Progenitor cell of endocrine pancreas (in vitro differentiated cells): ENCODE measurements around the gene UGCG. TPM values are rescaled to one million over a fixed set of nuclear protein-coding genes. Genes with fewer than 3 reads are reported as not detected.
A peak's percentile ranks its signal among the peaks of the same experiment; 100 is the strongest.

ENCODE experiments used
- DNase-seq: peaks from one replicate; pipeline ENCODE4 v3.0.0; 2021; ENCODE audit warnings: low spot score; ENCODE audit not compliant: unreplicated experiment
- H3K27ac Mint-ChIP-seq: 2 replicates; pipeline ENCODE4 v1.8.0; 2021; ENCODE audit warnings: mild to moderate bottlenecking, moderate library complexity, mixed read lengths
- H3K27me3 Mint-ChIP-seq: 2 replicates; pipeline ENCODE4 v1.8.0; 2021; ENCODE audit warnings: mixed read lengths
- H3K36me3 Mint-ChIP-seq: 2 replicates; pipeline ENCODE4 v1.8.0; 2022; ENCODE audit warnings: mixed read lengths; ENCODE audit not compliant: insufficient read depth
- H3K4me1 Mint-ChIP-seq: 2 replicates; pipeline ENCODE4 v1.8.0; 2021; ENCODE audit warnings: low read depth, mixed read lengths
- H3K4me3 Mint-ChIP-seq: 2 replicates; pipeline ENCODE4 v1.8.0; 2021; ENCODE audit warnings: low read depth, mild to moderate bottlenecking, moderate library complexity, mixed read lengths
- H3K9me3 Mint-ChIP-seq: 2 replicates; pipeline ENCODE4 v1.8.0; 2021; ENCODE audit warnings: low read depth, mixed read lengths
- CTCF ChIP-seq: fragments of 200-600 bp; sonication (generic); IDR thresholded peaks from one replicate; pipeline ENCODE4 v1.5.0; 2021; ENCODE audit warnings: antibody characterized with exemption, mild to moderate bottlenecking; ENCODE audit not compliant: unreplicated experiment
- long read RNA-seq: library from polyadenylated mRNA; unstranded; transcript quantifications from one replicate; pipeline ENCODE4 v2.0.0, GENCODE V29; 2020
- total RNA-seq: library from RNA; stranded (reverse); gene quantifications from 2 replicates; pipeline ENCODE4 v1.2.1, GENCODE V29; 2021

Gene UGCG
- 26.8 and 27.7 TPM in 2 replicates for total RNA-seq
- long read RNA-seq, full-length matches to known transcripts = 23 of 29 reads
- long read RNA-seq, partial matches to known transcripts = 4 of 29 reads
- long read RNA-seq, other reads (novel, unspliced or antisense) = 2 of 29 reads

- H3K27me3 Mint-ChIP-seq = no peaks in the 10 kb centered on the region
- H3K27ac Mint-ChIP-seq = peak within 1 kb of the TSS; percentile 95
- H3K36me3 Mint-ChIP-seq = no peaks in the 10 kb centered on the region
- H3K4me3 Mint-ChIP-seq = peak within 1 kb of the TSS; percentile 85
- no peaks in the 10 kb centered on the region for H3K9me3 Mint-ChIP-seq
- TF ChIP-seq CTCF = no peak
- DNase-seq = peak; percentile 83
- peaks cover 8% of the 10 kb centered on the region for H3K4me1 Mint-ChIP-seq
These were observed at the start of gene UGCG for GRCh38 chr9:111895996-111896941. TSS of gene UGCG (plus strand) at chr9:111896814. CDS start at chr9:111897216, 402 bp downstream.

GRCh38 chr9:111851553-111851952, 45.1 kb upstream of the UGCG start:
- no peak overlapping the region for H3K4me3 Mint-ChIP-seq
- no peaks in the 10 kb centered on the region for H3K27me3 Mint-ChIP-seq
- no peaks in the 10 kb centered on the region for H3K9me3 Mint-ChIP-seq

GRCh38 chr9:111852291-111852690, 44.3 kb upstream of the UGCG start:
- peaks cover 6% of the 10 kb centered on the region for H3K4me1 Mint-ChIP-seq
- H3K27ac Mint-ChIP-seq = no peak overlapping the region
- no peaks in the 10 kb centered on the region for H3K27me3 Mint-ChIP-seq

More at GRCh38 chr9:111851553-111851952, 45.1 kb upstream of the UGCG start:
- H3K36me3 Mint-ChIP-seq = no peaks in the 10 kb centered on the region
- TF ChIP-seq CTCF = no peak
- peaks cover 6% of the 10 kb centered on the region for H3K4me1 Mint-ChIP-seq
- no peak overlapping the region for H3K27ac Mint-ChIP-seq
- no peak for DNase-seq

GRCh38 chr9:111853450-111853827, 43.2 kb upstream of the UGCG start:
- H3K4me1 Mint-ChIP-seq = peaks cover 6% of the 10 kb centered on the region
- TF ChIP-seq CTCF = no peak
- peaks cover 3% of the 10 kb centered on the region for H3K9me3 Mint-ChIP-seq
- H3K27ac Mint-ChIP-seq = no peak overlapping the region
- DNase-seq = no peak
- no peaks in the 10 kb centered on the region for H3K36me3 Mint-ChIP-seq
- H3K4me3 Mint-ChIP-seq = no peak overlapping the region
- no peaks in the 10 kb centered on the region for H3K27me3 Mint-ChIP-seq

More at GRCh38 chr9:111852291-111852690, 44.3 kb upstream of the UGCG start:
- TF ChIP-seq CTCF = no peak
- Mint-ChIP-seq H3K9me3 (peaks cover 3% of the 10 kb centered on the region), H3K4me3 (no peak overlapping the region), H3K36me3 (no peaks in the 10 kb centered on the region)
- DNase-seq = no peak

- H3K36me3 Mint-ChIP-seq = no peaks in the 10 kb centered on the region
- no peak overlapping the region for H3K27ac Mint-ChIP-seq
- peaks cover 3% of the 10 kb centered on the region for H3K9me3 Mint-ChIP-seq
- TF ChIP-seq CTCF = no peak
- H3K4me3 Mint-ChIP-seq = no peak overlapping the region
- DNase-seq = no peak
- H3K4me1 Mint-ChIP-seq = peaks cover 5% of the 10 kb centered on the region
- H3K27me3 Mint-ChIP-seq = no peaks in the 10 kb centered on the region
These were observed 41.8 kb upstream of the UGCG start for GRCh38 chr9:111854799-111855198.
